Natural killer cell (primary cell): ENCODE results near the gene ALDH1L1. TPM values are rescaled to one million over a fixed set of nuclear protein-coding genes. Genes with fewer than 3 reads are reported as not detected.

ENCODE experiments used
- ATAC-seq, 3 donors: fragments of 150-1000 bp in 2 of 3; fragments of 200-7000 bp in 1 of 3; cut with Tn5 transposase; 1 replicate in 1 of 3; 2 replicates in 2 of 3; pipeline ENCODE4 v1.10.0; 2021; ENCODE audit warnings: mild to moderate bottlenecking in 2 of 3, moderate library complexity in 2 of 3
- DNase-seq, 2 donors: peaks; one replicate each; pipeline versions ENCODE4 v3.0.0 to v3.0.0-alpha.2; 2013 to 2021; ENCODE audit warnings: mixed read lengths in 1 of 2
- H3K27ac ChIP-seq: one replicate; pipeline ENCODE4 v1.5.1; 2013; ENCODE audit warnings: mild to moderate bottlenecking, low read length
- H3K27me3 ChIP-seq: one replicate; pipeline ENCODE4 v1.6.1; 2013; ENCODE audit warnings: low read length; ENCODE audit not compliant: control insufficient read depth, insufficient read depth
- H3K36me3 ChIP-seq: one replicate; pipeline ENCODE4 v1.6.1; 2013; ENCODE audit warnings: low read length; ENCODE audit not compliant: control insufficient read depth, insufficient read depth
- H3K4me1 ChIP-seq: one replicate; pipeline ENCODE4 v1.6.1; 2013; ENCODE audit warnings: low read length; ENCODE audit not compliant: control insufficient read depth, insufficient read depth
- H3K4me3 ChIP-seq: one replicate; pipeline ENCODE4 v1.5.1; 2013; ENCODE audit warnings: low read length
- H3K9me3 ChIP-seq: one replicate; pipeline ENCODE4 v1.6.1; 2013; ENCODE audit warnings: low read length; ENCODE audit not compliant: control insufficient read depth, insufficient read depth
- H3K27ac Mint-ChIP-seq, 2 donors: one replicate each; pipeline ENCODE4 v1.8.0; 2022; ENCODE audit warnings: mild to moderate bottlenecking in 2 of 2, mixed read lengths in 2 of 2, moderate library complexity in 1 of 2
- H3K27me3 Mint-ChIP-seq, 2 donors: one replicate each; pipeline ENCODE4 v1.8.0; 2022; ENCODE audit warnings: low read depth in 2 of 2, mixed read lengths in 2 of 2
- H3K36me3 Mint-ChIP-seq: one replicate; pipeline ENCODE4 v1.8.0; 2022; ENCODE audit warnings: mixed read lengths
- H3K4me1 Mint-ChIP-seq, 2 donors: one replicate each; pipeline ENCODE4 v1.8.0; 2022; ENCODE audit warnings: mixed read lengths in 2 of 2
- H3K4me3 Mint-ChIP-seq: one replicate; pipeline ENCODE4 v1.8.0; 2022; ENCODE audit warnings: mild to moderate bottlenecking, moderate library complexity, mixed read lengths
- H3K9me3 Mint-ChIP-seq, 2 donors: one replicate each; pipeline ENCODE4 v1.8.0; 2022; ENCODE audit warnings: mixed read lengths in 2 of 2
- CTCF ChIP-seq: fragments of 200-600 bp; IDR thresholded peaks from one replicate; pipeline ENCODE4 v1.8.0; 2022; ENCODE audit warnings: antibody characterized with exemption
- WGBS: methylation state at CpG from one replicate; pipeline ENCODE4 v1.1.7; 2013; ENCODE audit warnings: missing lambda C conversion rate; ENCODE audit not compliant: insufficient coverage; 5-methylcytosine and 5-hydroxymethylcytosine counted together
- intact Hi-C: fragments of 100-400 bp; cut with micrococcal nuclease; formaldehyde crosslinking; loops from one replicate; pipeline ENCODE4 v1.14.2; 2022
- total RNA-seq, 4 donors: library from RNA; stranded (reverse); fragments of 120-200 nt in 1 of 4; gene quantifications; one replicate each; pipeline versions ENCODE4 v1.2.3 to v1.2.4, GENCODE V29; 2013 to 2022

The ALDH1L1 gene
- total RNA-seq, 3 donors from 2014 or later (not counting 1 experiment from before 2014, with no cell fraction given), result not detected

GRCh38 chr3:126127904-126128303 is 52.5 kb downstream of the ALDH1L1 start:
- H3K9me3 ChIP-seq, result no peaks in the 10 kb centered on the region
- no peak overlapping the region for H3K27ac Mint-ChIP-seq
- no peak for TF ChIP-seq CTCF
- 79% methylated on average over 7 of the region's 7 CpGs for WGBS
- H3K4me3 ChIP-seq, result no peak overlapping the region
- H3K36me3 Mint-ChIP-seq, result no peaks in the 10 kb centered on the region
- ATAC-seq, result no peak
- no peaks in the 10 kb centered on the region for H3K27me3 ChIP-seq
- no peaks in the 10 kb centered on the region for H3K4me1 ChIP-seq
- no peaks in the 10 kb centered on the region for H3K4me1 Mint-ChIP-seq
- DNase-seq, result peak in 1 of 2 donors; percentile 9
- intact Hi-C loops, result no loop called here
- H3K9me3 Mint-ChIP-seq, result no peaks in the 10 kb centered on the region
- no peaks in the 10 kb centered on the region for H3K36me3 ChIP-seq
- H3K27ac ChIP-seq, result no peak overlapping the region
- peaks cover 6 to 19% of the 10 kb centered on the region in 2 donors for H3K27me3 Mint-ChIP-seq
- no peak overlapping the region for H3K4me3 Mint-ChIP-seq

GRCh38 chr3:126127452-126127851 is 52.9 kb downstream of the ALDH1L1 start:
- no peak for TF ChIP-seq CTCF
- H3K4me3 Mint-ChIP-seq, result no peak overlapping the region
- H3K27me3 Mint-ChIP-seq, result peaks cover 3 to 19% of the 10 kb centered on the region in 2 donors
- no peaks in the 10 kb centered on the region for H3K9me3 Mint-ChIP-seq
- H3K4me1 Mint-ChIP-seq, result no peaks in the 10 kb centered on the region
- Histone ChIP-seq H3K4me1 (no peaks in the 10 kb centered on the region), H3K9me3 (no peaks in the 10 kb centered on the region), H3K36me3 (no peaks in the 10 kb centered on the region), H3K4me3 (no peak overlapping the region), H3K27me3 (no peaks in the 10 kb centered on the region), H3K27ac (no peak overlapping the region)
- H3K27ac Mint-ChIP-seq, result no peak overlapping the region
- no peaks in the 10 kb centered on the region for H3K36me3 Mint-ChIP-seq
- ATAC-seq (no peak), DNase-seq (peak in 1 of 2 donors; percentile 1)
- WGBS, result 82% methylated on average over 10 of the region's 10 CpGs
- intact Hi-C loops, result no loop called here

- H3K4me3 ChIP-seq, result no peak overlapping the region
- ATAC-seq (no peak), DNase-seq (peak in 1 of 2 donors; percentile 14)
- TF ChIP-seq CTCF, result no peak
- H3K4me3 Mint-ChIP-seq, result no peak overlapping the region
- H3K27ac Mint-ChIP-seq, result no peak overlapping the region
- 72% methylated on average over 10 of the region's 10 CpGs for WGBS
- no peaks in the 10 kb centered on the region for H3K27me3 ChIP-seq
- H3K27me3 Mint-ChIP-seq, result peaks cover 2 to 17% of the 10 kb centered on the region in 2 donors
- no peaks in the 10 kb centered on the region for H3K36me3 ChIP-seq
- H3K4me1 ChIP-seq, result no peaks in the 10 kb centered on the region
- H3K9me3 Mint-ChIP-seq, result no peaks in the 10 kb centered on the region
- intact Hi-C loops, result no loop called here
- H3K9me3 ChIP-seq, result no peaks in the 10 kb centered on the region
- H3K27ac ChIP-seq, result no peak overlapping the region
- no peaks in the 10 kb centered on the region for H3K4me1 Mint-ChIP-seq
- no peaks in the 10 kb centered on the region for H3K36me3 Mint-ChIP-seq
These were observed 53.5 kb downstream of the ALDH1L1 start for GRCh38 chr3:126126811-126127431.

- Mint-ChIP-seq H3K4me3 (no peak overlapping the region), H3K36me3 (no peaks in the 10 kb centered on the region), H3K9me3 (no peaks in the 10 kb centered on the region), H3K27ac (no peak overlapping the region), H3K27me3 (peaks cover 2 to 17% of the 10 kb centered on the region in 2 donors), H3K4me1 (no peaks in the 10 kb centered on the region)
- no peaks in the 10 kb centered on the region for H3K9me3 ChIP-seq
- no peaks in the 10 kb centered on the region for H3K36me3 ChIP-seq
- no peaks in the 10 kb centered on the region for H3K27me3 ChIP-seq
- H3K27ac ChIP-seq, result no peak overlapping the region
- no peak for TF ChIP-seq CTCF
- whole genome bisulfite sequencing, result 88% methylated on average over 12 of the region's 12 CpGs
- intact Hi-C loops, result no loop called here
- no peak for ATAC-seq
- H3K4me1 ChIP-seq, result no peaks in the 10 kb centered on the region
- DNase-seq, result peak in 1 of 2 donors; percentile 1
- H3K4me3 ChIP-seq, result no peak overlapping the region
These were observed 54.1 kb downstream of the ALDH1L1 start for GRCh38 chr3:126126286-126126685.
